NCI-H1048 (cell line): Measurements from ENCODE around the gene PTPRN2.

Experiments used
- DNase-seq: peaks from one replicate; lab custom pipeline; 2025; lab: John Stamatoyannopoulos, UW

The PTPRN2 gene

DNA sequence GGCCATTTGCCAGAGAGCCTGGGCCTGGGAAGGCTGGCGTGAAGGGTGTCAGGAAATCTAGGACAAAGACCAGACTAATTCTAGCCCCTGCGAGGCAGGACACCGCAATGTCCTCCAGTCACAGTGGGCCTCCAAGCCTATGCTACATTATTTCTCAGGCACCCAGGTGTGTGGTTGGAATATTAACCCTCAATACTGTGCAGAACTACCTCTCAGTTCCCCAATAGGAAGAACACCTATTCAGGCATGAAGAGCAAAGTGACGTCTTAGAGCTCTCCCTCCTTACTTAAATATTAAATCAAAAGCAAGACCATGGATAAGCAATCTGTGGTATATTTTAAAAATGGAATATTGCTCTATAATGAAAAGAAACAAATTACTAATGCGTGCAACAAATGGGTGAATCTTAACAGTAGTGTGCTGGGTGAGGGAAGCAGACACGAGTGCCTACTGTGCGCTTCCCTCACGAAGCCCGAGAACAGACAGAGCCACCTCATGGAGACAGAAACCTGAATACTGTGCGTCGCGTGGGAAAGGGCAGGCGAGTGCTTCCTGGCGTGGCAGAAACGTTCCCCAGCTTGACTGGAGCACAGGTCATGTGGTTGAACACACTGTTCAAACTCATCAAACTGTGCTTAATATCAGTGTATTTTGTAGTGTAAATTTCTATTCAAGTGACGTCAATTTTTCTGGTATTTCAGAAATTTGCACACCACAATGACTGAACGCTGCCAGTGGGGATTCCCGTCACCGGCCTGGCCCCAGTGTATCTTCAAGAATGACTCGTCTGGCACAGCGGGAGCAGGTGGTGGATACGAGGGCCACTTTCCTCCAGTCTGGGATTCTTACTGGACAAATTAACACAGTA, 15.5 kb upstream of the PTPRN2 start:
- DNase-seq = no peak

DNA sequence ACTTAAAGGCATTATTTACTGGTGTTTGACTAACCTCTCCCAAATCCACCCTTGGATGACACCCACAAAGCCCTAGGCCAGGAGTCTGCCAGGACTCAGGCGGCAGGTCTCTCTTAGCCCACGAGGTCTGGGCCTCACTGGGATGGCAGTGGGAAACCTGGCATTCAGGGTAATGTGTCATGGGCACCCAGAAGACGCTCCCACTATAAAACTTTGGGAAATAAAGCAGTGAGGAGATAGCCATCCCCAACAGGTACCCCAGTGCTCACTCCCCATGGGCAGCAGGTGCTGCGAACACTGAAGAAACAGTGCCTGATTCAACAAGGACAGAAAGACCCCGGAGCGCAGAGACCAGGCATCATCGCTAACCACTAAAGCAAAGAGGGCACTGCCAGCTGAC, 14.4 kb upstream of the PTPRN2 start:
- DNase-seq = no peak

DNA sequence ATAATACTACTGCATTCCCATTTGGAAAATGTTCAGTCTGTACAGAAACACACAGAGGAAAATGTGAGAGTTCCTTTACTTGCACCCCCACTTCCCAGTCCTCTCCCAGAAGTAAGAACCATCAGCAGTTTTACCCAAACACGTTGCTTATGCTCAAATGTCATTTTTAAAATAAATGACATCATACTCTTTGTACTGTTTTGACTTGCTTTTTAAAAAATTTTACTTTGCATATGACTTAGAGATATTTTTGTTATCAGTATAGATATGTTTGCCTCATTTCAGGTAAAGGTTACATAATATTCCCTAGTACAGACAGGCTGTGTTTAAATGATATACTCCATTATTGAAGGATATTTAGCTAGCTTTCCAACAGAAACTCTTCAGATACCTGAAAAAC, 13.5 kb upstream of the PTPRN2 start:
- no peak for DNase-seq

DNA sequence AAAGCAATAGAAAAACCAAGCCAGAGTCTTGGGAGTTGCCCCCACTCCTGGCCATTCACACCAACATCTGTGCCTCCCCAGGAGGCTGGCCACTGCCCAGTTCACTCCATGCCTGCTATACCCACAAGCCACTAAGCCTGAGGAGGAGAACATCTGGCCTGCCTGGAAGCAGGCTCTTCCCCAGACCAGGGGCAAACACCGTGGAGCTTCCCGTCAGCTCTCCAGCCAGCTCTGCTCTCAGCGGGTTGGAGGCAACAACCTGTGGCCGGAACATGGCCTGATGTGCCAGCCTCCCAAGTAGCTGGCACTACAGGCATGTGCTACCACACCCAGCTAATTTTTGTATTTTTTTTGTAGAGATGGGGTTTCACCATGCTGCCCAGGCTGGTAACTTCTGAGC, 9.1 kb upstream of the PTPRN2 start:
- no peak for DNase-seq

DNA sequence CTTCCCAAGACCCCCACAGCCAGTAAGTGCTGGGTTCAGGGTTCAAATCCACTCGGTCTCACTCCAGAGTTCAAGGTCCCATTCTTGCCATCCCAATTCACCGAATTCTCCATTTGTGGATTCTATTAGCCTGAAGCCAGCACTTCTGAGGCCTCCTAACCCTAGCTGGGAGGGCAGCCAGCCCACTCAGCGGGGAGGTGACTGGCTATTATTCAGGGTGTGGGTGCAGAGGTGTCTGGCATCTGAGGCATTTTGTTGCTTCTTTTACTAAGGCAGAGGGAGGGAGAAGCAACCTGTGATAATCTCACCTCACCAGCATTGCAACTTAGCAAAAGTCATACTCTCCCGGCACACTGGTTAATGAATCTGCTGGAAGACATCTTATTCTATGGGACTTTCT, 8.7 kb upstream of the PTPRN2 start:
- no peak for DNase-seq

DNA sequence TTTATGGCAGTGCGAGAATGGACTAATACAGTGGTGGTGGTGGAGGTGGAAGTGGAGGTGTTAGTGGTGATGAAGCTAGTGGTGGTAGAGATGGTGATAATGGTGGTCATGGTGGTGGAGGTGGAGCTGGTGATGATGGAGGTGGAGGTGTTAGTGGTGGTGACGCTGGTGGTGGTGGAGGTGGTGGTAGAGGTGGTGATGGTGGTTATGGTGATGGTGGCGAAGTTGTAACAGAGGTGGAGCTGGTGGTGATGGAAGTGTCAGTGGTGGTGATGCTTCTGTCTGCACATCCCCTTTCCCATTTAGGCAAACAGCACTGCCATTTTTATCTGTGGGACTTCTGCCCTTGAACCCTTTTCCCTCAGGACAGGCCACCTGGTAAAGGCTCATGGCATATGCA, 7.4 kb upstream of the PTPRN2 start:
- DNase-seq = no peak

DNA sequence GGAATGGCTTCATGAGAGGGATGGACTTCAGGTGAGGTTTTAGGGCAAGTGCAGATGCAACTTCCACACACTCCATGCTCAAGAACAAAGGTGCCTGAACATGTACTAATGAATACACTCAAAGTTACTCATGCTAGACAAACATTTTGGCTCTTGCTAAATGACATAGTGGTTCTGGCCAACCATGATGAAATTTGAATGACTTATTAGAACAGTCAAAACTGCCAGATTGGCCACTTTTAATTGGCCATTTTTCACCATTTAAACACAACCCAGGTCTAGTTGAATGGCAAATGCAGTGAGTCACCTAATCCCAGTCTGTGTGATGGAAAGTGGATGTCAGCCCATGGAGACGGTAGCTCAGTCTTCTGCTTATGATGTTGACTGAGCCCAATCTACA, 4.9 kb upstream of the PTPRN2 start:
- no peak for DNase-seq

DNA sequence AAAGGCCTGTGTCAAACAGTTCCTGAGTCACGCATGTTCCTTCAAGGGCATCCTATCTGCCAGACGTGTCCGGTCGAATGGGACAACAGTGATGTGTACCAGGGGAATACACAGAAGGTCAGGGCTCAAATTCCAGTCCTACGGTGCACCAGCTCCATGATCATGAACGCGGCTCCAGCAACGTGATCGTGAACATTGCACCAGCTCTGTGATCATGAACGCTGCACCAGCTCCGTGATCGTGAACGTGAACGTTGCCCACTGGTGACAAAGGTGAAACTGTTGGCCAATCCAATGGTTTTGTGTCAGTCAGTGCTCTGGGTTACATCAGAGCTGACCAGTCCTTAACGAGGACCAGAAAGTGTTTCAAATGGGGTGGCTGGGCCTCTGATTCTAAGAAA, 4.3 kb upstream of the PTPRN2 start:
- no peak for DNase-seq

DNA sequence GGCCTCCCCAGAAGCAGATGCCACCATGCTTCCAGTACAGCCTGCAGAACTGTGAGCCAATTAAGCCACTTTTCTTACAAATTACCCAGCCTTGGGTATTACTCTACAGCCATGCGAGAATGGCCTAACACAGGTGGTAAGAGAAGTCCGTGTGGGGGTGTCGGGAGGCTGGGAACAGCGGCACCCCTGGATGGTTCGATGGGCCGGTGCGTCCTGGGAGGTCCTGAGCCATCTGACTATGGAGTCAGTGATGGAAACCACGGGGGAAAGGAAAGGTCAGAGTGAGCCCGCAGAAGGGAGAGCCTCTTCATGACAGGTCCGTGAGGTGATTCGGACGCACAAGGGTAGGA, 2.5 kb upstream of the PTPRN2 start:
- no peak for DNase-seq

DNA sequence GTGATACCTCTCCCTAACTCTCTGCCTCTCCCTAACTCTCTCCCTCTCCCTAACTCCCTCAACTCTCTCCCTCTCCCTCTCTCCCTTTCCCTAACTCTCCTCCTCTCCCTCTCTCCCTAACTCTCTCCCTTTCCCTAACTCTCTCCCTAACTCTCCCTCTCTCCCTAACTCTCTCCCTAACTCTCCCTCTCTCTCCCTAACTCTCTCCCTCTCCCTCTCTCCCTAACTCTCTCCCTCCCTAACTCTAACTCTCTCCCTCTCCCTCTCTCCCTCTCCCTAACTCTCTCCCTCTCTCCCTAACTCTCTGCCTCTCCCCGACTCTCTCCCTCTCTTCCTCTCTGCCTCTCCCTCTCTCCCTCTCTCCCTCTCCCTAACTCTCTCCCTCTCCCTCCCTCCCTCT, 2.0 kb upstream of the PTPRN2 start:
- no peak for DNase-seq

DNA sequence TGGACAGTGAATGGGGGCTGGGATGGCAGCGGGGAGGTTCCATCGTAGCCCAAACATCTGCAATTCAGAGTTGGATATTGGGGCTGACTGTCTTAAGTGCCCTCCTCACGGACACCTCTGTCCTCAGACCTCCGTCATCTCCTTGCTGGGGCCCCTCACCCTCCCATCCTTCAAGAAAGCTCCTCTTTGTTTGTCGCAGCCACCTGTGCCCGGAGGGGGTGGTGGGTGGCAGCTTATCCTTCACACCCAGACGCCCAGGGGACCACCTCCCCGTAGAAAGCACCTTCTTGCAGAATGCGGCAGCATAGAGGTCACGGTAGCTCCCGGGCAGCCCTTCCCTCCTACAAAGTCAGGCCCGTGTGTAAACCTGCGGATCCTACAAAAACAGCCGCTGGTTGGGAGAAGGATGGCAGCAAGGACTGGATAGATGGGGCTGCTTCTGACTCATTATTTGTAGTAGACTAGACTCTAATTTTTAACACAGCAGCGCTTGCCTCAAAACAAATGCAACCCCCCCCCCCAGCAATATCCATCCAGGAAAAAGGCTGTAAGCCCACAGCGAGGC, 1.3 kb upstream of the PTPRN2 start:
- DNase-seq = no peak

DNA sequence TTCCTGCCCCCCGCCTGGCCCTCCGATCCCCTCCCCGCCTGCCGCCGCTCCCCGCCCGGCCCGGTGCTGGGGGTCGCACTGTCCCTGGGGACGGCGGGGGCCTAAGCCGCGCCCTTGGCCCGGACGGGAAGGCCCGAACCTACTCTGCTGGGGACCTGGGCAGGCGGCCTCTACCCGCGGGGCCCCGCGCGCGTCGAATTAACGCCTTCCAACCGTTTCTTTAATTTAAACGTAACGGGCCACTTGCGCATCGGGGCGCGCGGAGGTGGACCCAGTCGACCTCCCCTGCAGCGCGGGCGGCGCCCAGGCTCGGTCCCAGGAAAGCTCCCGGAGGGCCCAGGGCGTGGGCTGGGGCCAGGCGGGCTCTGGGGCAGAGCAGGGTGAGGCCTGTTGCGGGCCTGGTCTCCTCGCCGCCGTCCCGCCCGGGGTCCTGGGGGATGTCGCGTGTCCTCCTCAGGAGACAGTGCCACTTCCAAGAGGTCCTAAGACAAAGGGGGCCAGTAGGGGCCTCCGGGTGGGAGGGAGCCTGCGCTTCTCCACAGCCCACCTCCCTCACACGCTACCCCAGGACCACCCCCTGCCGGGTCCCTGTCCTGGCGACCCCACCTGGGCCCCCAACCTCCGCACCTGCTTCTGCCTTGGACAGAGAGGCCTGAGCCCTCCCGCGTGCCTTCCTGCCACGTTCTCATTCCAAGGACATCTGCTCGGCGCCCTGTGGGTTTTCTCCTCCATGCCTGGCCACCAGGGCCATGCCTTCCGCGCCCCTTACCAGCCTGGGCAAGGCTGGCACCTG, 658 bp upstream of the PTPRN2 start:
- DNase-seq = no peak

DNA sequence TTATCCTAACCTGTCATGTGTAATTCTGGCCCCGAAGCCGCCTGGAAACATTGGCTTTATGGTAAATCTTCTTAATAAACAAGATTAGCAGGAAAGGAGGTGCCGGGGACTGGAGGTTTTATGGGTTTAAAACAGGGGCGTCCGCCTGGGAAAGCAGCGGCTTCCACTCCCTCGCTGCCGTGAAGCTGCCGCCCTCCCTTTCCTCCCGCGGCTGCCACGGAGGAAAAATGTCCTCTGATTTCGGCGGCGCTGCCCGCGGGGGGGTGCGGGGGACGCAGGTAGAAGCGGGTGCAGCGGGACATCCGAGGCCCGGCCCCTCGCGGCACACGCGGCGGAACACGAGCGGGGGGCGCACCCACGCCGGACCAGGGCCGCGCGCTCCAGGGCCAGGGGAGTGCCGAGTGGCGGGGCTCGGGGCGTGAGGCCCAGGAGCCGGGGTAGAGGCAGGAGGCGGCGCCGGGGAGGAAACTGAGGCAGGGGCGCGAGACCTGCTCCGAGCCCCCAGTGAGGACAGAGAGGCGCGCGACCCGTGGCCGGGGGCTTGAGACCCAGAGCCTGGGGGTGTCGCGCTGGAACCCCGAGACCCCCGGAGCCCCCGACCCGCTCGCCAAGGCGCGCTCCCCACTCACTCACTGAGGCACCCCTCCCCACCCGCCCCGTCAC, 993 bp downstream of the PTPRN2 start:
- no peak for DNase-seq

DNA sequence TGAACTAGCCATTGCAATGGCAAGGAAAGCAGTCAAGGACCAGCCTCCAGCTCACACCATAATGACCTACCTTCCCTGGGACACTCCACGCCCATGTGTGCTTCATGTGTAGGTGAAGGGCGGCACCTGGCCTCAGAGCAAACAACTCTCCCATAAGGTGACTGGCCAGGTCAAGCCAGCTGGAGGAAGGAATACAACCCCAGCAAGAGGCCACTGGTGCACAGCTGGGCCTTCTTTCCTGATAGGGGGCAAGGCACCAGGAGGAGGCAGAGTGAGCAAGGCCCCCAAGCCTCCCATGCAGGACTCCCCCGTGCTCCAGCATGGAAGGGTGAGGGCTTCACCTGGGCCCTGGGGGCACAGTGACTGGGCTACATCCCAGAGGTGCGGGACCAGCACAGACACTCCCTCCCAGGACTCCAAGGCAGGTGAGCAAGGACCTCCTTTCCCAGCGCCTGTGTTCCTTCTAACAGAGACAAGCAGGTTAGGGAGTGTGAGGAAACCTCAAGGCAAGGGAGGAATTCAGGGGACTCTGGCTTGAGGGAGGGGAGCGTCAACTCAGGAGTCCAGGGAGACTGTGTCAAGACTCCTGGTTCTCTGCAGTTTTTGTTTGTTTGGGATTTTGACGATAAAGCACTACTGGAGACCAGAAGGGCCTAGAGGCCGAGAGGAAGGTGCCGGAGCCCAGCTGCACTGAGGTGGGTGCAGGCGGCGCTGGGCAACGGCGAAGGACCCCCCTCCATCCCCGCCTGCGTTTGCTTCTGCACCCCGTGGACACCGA, 1.7 kb downstream of the PTPRN2 start:
- no peak for DNase-seq

DNA sequence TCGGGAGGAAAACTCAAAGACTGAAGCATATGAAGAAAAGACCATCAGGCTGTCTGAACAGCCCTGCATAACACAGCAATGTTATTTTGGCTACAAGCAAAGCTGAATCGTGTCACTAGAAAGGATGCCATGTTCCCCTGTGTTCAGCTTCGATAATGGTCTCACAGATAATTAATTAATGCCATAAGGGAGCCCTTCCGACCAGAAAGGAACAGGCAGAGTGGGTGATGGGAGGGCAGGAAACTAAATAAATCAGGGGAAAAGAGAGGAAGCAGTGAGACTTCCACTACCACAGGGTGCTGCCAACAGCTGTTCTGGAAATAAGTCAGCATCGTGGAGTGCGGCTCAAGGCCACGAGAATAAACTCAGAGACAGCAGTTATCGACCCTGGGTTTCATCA, 3.2 kb downstream of the PTPRN2 start:
- no peak for DNase-seq

DNA sequence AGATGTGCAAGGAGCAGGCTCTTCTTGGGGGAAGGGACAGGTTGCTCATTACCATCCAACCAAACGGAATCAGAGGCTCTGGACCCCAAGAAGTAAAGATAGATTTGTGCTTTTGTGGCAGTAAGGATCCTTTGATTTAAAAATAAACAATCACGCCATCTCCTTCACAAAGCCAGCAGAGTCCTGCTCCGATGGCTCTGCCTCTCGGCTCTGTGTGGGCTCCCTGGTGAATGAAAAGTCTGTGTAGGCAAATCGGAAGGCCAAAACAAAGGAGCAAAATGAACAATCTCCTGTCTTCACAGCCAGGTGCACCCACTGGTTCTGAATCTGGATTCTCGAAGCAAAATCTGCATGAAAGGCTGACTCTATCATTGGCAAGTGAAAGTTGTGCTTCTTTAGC, 3.8 kb downstream of the PTPRN2 start:
- no peak for DNase-seq

DNA sequence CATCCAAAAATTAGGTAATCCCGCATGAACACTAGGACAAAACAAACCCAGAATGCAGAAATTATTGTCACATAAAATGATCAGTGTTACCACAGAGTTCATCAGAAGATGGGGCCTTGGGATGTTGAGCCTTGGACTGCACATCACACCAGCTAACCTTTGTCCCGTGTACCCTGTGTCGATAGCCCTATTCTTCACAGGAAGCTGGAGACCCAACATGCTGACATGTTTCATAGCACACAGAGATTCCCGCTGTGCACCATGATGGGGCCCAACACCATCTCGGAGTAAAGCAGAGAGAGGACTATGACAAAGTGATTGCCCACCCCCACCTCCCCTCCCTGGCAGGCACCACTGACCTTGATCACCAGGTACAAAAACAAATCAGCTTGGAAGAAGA, 4.5 kb downstream of the PTPRN2 start:
- DNase-seq = no peak

DNA sequence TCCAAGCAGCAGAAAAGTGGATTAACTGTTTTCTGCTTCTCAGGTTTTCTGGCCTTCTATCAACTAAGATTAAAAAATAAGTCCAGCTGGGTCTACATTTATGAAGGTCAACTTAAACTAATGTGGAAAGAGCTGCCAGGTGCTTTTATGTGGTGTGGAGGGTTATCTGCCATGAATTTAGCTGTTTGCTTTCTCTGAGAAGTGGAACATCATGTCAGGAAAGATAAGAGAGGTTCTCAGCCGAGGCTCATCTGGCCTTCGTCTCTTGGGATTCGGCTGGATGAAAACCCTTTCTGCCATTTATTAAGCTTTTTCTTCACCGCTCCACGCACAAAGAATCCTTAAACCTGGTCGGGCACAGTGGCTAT, 5.5 kb downstream of the PTPRN2 start:
- no peak for DNase-seq

DNA sequence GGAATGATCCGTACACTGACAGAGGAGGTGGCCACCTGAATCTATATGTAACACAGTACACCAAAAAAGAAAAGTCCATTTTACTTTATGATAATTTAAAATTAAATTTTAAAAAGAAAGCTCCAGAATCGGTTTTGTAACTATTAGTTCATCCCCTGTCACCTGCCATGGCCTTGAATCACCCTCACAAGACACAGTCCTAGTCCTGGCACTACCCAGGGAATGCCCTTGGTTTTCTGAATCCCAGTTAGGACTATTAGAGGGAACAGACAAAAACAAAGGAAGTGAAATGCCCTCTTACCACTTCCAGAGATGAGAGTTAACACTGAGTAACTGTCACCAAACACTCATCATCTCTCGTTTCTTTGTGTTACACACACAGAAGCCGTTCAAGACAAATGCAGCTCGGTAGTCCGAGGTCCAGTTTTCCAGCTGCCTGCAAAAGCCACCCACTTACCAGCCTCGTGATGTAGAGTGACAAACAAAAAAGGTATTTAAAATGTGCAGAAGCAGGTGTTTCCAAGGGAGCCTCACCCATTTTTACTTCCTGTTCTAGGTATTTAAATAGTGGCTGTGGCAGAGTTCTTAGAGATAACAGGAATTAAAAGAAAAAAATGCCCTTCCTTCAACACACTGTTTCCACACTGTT, 6.1 kb downstream of the PTPRN2 start:
- DNase-seq = no peak

DNA sequence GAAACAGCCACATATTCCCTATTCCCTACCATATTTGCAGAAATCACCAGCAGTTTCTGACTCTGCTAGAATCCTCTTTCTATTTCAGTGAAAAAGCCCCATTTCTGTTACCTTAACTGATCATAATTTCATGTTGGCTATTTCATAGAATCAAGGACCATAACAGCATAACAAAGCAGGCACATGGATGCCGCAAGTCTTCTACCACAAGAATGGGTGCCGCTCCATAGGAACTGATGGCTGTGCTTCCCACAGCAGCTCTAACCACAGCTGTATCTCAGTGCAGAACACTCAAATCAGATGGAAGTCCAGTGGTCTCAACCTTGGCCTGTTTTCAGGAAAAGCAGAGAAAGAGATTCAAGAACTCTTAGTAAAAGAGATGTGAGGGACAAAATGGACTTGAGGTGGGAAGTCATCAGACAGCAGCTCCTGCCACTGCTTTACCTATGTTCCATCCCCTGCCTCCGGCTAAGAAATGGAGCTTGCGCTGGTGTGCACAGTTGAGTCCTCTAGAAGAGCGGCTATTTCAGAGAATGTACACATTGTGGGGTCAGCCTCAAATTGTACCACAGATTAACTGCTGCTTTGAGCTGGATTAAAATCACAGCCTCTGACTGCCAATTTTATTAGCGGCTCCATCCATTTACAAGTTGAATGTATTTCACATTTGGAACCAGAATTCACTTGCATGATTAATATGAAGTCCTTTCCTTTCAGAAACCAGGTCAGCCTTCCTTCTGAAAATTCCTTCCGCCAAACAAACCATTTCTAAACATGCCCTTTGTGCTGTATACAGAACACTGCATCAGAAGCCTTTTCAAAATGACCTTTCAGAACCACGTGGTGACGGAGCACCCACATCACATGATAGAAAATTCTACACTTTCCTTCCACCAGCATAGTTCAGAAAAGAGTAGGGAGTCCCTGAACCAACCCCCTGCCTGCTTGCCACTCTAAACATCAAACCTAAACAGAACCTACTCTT, 7.7 kb downstream of the PTPRN2 start:
- DNase-seq = no peak
